ENCODE data around the gene C19orf53. TPM values are rescaled to one million over a fixed set of nuclear protein-coding genes. Genes with fewer than 3 reads are reported as not detected.

C19orf53 gene
- total RNA-seq, 3 donors from 2014 or later (not counting 1 experiment from before 2014, with no cell fraction given), result 52.2 to 56.6 (median 54.7) TPM

DNA sequence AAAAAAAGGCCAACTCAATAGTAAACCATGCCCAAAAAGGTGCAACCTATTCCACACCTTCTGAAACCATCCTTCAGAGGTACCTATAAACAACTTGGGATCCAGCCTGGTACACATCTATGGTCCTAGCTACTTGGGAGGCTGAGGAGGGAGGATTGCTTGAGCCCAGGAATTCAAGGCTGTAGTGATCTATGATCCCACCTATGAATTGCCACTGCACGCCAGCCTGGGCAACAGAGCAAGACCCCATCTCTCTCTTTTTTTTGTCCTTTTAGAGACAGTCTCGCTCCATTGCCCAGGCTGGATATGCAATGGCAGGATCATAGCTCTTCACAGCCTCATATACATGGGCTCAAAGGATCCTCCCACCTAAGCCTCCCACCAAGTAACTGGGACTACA lies 47.0 kb downstream of the C19orf53 start:
- TF ChIP-seq, protein P1, sequence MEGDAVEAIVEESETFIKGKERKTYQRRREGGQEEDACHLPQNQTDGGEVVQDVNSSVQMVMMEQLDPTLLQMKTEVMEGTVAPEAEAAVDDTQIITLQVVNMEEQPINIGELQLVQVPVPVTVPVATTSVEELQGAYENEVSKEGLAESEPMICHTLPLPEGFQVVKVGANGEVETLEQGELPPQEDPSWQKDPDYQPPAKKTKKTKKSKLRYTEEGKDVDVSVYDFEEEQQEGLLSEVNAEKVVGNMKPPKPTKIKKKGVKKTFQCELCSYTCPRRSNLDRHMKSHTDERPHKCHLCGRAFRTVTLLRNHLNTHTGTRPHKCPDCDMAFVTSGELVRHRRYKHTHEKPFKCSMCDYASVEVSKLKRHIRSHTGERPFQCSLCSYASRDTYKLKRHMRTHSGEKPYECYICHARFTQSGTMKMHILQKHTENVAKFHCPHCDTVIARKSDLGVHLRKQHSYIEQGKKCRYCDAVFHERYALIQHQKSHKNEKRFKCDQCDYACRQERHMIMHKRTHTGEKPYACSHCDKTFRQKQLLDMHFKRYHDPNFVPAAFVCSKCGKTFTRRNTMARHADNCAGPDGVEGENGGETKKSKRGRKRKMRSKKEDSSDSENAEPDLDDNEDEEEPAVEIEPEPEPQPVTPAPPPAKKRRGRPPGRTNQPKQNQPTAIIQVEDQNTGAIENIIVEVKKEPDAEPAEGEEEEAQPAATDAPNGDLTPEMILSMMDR (IDR thresholded peaks at IDR 0.05), result no peak
- intact Hi-C loops (cut with micrococcal nuclease), result no loop called here
- Mint-ChIP-seq H3K36me3 (no peaks in the 10 kb centered on the region), H3K27ac (no peak overlapping the region), H3K4me3 (no peak overlapping the region), H3K27me3 (ENCODE audit: low read depth in 2 of 2) (no peaks in the 10 kb centered on the region), H3K4me1 (peaks cover 5 to 9% of the 10 kb centered on the region in 2 donors), H3K9me3 (no peaks in the 10 kb centered on the region)
- WGBS (ENCODE audit: insufficient coverage), result 98% methylated on average over 2 of the region's 2 CpGs
- H3K27ac ChIP-seq (ENCODE audit: low read length), result no peak overlapping the region
- H3K27me3 ChIP-seq (ENCODE audit: control insufficient read depth, insufficient read depth, low read length), result no peaks in the 10 kb centered on the region
- no peaks in the 10 kb centered on the region for H3K4me1 ChIP-seq (ENCODE audit: control insufficient read depth, insufficient read depth, low read length)
- H3K9me3 ChIP-seq (ENCODE audit: control insufficient read depth, insufficient read depth, low read length), result no peaks in the 10 kb centered on the region
- peaks cover 2% of the 10 kb centered on the region for H3K36me3 ChIP-seq (ENCODE audit: control insufficient read depth, insufficient read depth, low read length)
- no peak for ATAC-seq
- DNase-seq, result no peak
- H3K4me3 ChIP-seq (ENCODE audit: low read length), result no peak overlapping the region

DNA sequence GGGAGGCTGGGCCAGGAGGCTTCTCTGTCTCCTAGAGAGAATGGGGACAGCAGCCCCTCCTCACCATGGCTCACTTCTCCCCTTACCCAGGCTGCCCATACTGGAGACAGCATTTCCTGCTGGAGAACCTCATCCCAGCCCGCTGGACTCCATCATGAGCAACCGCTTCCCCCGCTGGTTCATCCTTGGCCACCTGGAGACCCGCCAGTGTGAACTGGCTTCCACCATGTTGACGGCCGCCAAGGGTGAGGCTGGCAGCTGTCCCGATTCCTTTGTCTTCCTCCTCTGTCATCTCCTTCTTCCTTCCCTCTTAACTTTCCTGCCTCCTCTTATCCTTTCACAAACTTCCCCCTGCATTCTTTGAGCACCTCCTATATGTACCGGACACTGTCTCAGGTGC lies 49.0 kb downstream of the C19orf53 start:
- TF ChIP-seq, protein P1 (IDR thresholded peaks at IDR 0.05), result no peak
- DNase-seq (no peak), ATAC-seq (no peak)
- H3K36me3 ChIP-seq (ENCODE audit: control insufficient read depth, insufficient read depth, low read length), result peaks cover 2% of the 10 kb centered on the region
- Mint-ChIP-seq H3K9me3 (no peaks in the 10 kb centered on the region), H3K4me3 (no peak overlapping the region), H3K27me3 (ENCODE audit: low read depth in 2 of 2) (no peaks in the 10 kb centered on the region), H3K36me3 (no peaks in the 10 kb centered on the region), H3K4me1 (peaks cover 5 to 14% of the 10 kb centered on the region in 2 donors), H3K27ac (peak overlapping the region in 1 of 2 donors; percentile 3)
- H3K4me3 ChIP-seq (ENCODE audit: low read length), result no peak overlapping the region
- H3K27ac ChIP-seq (ENCODE audit: low read length), result no peak overlapping the region
- no peaks in the 10 kb centered on the region for H3K9me3 ChIP-seq (ENCODE audit: control insufficient read depth, insufficient read depth, low read length)
- no peaks in the 10 kb centered on the region for H3K27me3 ChIP-seq (ENCODE audit: control insufficient read depth, insufficient read depth, low read length)
- H3K4me1 ChIP-seq (ENCODE audit: control insufficient read depth, insufficient read depth, low read length), result no peaks in the 10 kb centered on the region
- WGBS (ENCODE audit: insufficient coverage), result 97% methylated on average over 8 of the region's 8 CpGs
- intact Hi-C loops (cut with micrococcal nuclease), result no loop called here

DNA sequence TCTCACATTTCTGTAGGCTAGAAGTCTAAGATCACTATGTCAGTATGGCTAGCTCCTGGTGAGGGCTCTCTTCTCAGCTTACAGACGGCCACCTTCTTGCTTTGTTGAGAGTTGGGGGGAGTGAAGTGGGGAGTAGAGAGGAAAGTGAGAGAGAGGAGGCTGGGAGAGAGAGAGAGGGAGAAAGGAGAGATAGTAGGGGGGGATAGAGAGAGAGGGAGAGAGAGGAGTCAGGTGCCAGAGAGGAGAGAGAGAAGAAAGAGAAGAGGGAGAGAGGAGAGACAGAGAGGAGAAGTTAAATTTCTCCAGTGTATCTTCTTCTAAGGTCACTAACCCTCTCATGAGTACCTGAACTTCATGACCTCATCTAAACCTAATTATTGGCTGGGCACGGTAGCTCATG lies 49.6 kb downstream of the C19orf53 start:
- DNase-seq, result no peak
- Histone ChIP-seq H3K27ac (ENCODE audit: low read length) (no peak overlapping the region), H3K4me3 (ENCODE audit: low read length) (no peak overlapping the region), H3K27me3 (ENCODE audit: control insufficient read depth, insufficient read depth, low read length) (no peaks in the 10 kb centered on the region), H3K9me3 (ENCODE audit: control insufficient read depth, insufficient read depth, low read length) (no peaks in the 10 kb centered on the region), H3K4me1 (ENCODE audit: control insufficient read depth, insufficient read depth, low read length) (no peaks in the 10 kb centered on the region), H3K36me3 (ENCODE audit: control insufficient read depth, insufficient read depth, low read length) (peaks cover 2% of the 10 kb centered on the region)
- Mint-ChIP-seq H3K4me3 (no peak overlapping the region), H3K27ac (peak overlapping the region in 1 of 2 donors; percentile 3), H3K36me3 (no peaks in the 10 kb centered on the region), H3K4me1 (peaks cover 11 to 14% of the 10 kb centered on the region in 2 donors), H3K27me3 (ENCODE audit: low read depth in 2 of 2) (no peaks in the 10 kb centered on the region), H3K9me3 (no peaks in the 10 kb centered on the region)
- TF ChIP-seq, protein P1 (IDR thresholded peaks at IDR 0.05), result no peak
- intact Hi-C loops (cut with micrococcal nuclease), result no loop called here
- 89% methylated on average over 2 of the region's 2 CpGs for WGBS (ENCODE audit: insufficient coverage)
- ATAC-seq, result no peak

DNA sequence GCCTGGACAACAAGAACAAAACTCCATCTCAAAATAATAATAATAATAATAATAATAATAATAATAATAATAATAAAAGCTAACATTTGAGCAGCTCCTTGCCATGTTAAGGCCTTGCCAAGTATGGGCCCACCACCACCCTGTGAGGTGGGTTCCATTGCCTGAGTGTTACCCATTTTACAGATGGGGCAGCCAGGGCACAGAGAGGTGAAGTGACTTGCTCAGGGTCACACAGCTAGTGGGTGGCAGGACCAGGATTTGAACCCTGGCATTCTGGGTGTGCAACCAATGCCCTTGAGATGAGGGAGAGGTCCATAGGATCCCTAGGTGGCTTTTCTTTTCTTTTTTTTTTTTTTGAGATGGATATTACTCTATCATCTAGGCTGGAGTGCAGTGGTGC lies 50.4 kb downstream of the C19orf53 start:
- H3K27ac ChIP-seq (ENCODE audit: low read length), result no peak overlapping the region
- intact Hi-C loops (cut with micrococcal nuclease), result no loop called here
- H3K4me1 ChIP-seq (ENCODE audit: control insufficient read depth, insufficient read depth, low read length), result no peaks in the 10 kb centered on the region
- DNase-seq, result no peak
- Mint-ChIP-seq H3K9me3 (no peaks in the 10 kb centered on the region), H3K4me3 (no peak overlapping the region), H3K4me1 (peaks cover 14% of the 10 kb centered on the region in 2 donors), H3K27ac (no peak overlapping the region), H3K27me3 (ENCODE audit: low read depth in 2 of 2) (no peaks in the 10 kb centered on the region), H3K36me3 (no peaks in the 10 kb centered on the region)
- no peak overlapping the region for H3K4me3 ChIP-seq (ENCODE audit: low read length)
- no peak for ATAC-seq
- H3K27me3 ChIP-seq (ENCODE audit: control insufficient read depth, insufficient read depth, low read length), result no peaks in the 10 kb centered on the region
- no peaks in the 10 kb centered on the region for H3K9me3 ChIP-seq (ENCODE audit: control insufficient read depth, insufficient read depth, low read length)
- peaks cover 2% of the 10 kb centered on the region for H3K36me3 ChIP-seq (ENCODE audit: control insufficient read depth, insufficient read depth, low read length)
- TF ChIP-seq, protein P1 (IDR thresholded peaks at IDR 0.05), result no peak

Measured in natural killer cell (primary cell).